ENCODE results near the gene POLR3K.
"Not testable (repeated sequence)": the region's sequence is repeated elsewhere in the genome, so short reads cannot be mapped to it uniquely, and the experiment has no call there.

The POLR3K gene

DNA sequence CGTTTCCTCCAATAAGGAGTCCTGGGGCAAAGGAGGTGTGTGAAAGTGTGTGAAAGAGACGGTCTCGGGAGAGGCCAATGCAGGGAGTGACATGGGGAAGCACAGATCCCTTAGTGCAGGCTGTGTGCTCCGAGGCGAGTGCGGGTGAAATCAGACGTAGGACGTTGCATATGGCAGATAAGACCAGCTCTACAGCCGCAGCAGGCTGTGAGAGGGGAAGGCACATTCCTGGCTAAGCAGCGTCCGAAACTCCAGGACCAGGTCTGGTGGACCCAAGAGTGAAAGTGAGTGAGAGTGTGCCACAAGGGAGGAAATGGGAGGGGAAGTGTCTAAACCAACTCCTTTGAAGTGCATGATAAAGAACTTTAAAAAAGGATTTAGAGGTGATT lies 11.3 kb downstream of the POLR3K start:
- DNase-seq: no peak

DNA sequence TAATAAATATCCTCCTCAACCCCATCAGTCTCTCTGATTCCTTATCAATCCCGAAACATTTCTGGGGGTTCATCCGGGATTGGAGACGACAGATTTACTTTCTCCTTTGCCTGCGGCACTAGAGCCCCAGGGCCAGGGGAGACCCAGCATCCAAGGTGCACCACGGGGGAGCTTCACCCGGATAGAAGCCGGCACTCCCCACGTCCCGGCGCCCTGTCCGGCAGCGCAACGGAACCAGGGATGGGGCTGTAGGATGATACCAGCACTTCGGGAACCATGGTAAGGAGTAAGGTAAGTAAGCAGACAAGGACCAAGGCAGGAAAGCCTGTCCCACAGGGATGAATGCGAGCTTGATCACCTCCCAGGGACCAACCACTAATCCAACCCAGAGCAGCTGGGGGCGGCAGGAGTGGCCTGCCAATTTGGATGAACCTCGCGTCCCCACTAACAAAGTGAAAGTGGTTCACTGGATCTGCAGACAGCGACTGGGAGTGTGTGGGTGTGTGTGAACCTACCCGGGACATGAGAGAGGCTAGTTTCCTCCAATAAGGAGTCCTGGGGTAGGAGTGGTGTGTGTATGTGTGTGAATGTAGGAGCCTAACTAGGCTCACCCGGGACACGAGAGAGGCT lies 11.9 kb downstream of the POLR3K start:
- DNase-seq: no peak

DNA sequence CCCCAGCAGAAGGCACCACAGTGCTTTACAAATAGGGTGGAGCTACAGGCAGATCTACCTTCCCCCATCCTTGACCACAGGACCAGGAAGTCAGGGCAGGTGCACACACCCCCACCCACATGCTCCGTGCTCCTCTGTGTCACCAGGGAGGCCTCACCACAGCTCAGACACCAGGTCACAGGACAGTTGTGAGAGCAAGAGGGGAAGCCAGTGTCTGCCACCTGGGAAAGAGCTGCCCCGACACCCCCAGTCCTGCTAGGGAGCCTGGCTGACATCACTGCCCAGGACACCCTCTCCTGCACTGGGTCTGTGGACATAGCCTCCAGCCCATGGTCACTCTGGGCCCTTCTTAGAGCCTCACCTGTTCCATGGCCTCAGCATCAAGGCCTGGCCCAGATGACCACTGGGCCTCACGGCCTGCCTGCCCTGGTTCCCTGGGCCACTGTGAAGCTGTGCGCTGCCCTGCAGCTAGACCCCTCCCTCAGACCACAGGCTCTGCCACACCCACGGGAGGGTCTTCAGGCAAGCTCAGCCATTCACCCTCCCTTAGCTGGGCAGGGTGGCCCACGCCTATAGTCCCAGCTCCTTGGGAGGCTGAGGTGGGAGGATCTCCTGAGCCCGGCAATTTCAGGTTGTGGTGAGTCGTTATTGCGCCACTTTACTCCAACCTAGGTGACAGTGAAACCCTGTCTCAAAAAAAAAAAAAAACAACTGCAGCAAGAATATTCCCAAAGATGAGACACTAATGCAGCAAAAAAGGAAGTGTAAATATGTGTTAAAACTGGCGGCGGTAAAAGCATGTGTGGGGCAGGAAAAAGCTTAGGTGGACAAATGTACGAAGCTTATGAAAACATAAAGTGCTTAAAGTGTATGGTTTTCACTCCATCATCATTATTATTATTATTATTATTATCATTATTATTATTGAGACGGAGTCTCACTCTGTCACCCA lies 14.2 kb downstream of the POLR3K start:
- peak; percentile 61 for DNase-seq

DNA sequence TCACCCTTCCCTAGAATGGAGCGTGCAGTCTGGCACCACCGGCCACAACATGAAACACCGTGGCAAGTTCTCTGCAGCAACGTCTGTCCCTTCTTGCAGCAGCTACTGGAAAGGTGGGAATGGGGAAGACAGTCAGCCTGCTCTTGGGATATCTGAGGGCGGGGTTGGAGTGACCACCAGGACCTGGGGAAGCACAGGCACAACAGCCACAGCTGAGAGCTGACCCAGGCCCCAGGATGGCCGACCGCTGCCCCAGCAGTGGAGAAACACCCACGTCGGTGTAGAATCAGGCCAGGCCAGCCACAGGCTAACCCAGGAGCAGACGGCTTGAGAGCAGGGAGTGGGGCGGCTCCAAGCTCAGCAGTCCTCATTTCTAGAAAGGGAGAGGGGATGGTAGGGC lies 15.2 kb downstream of the POLR3K start:
- DNase-seq: not testable (repeated sequence)

DNA sequence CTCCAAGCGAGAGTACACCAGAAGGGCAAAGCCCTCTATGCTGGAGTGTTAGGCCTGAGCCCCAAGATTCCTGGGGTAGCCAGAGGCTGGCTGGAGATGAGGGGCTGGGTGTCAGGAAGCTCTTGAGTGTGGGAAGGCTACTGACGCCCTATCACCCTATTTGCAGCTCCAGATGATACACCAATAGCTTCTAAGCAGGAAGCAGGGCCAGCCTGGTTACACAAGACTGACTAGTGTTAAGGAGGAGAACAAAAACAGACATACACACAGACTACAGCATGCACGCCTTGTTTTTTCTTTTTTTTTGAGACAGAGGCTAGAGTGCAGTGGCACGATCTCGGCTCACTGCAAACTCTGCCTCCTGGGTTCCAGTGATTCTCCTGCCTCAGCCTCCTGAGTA lies 15.9 kb downstream of the POLR3K start:
- DNase-seq: no peak

DNA sequence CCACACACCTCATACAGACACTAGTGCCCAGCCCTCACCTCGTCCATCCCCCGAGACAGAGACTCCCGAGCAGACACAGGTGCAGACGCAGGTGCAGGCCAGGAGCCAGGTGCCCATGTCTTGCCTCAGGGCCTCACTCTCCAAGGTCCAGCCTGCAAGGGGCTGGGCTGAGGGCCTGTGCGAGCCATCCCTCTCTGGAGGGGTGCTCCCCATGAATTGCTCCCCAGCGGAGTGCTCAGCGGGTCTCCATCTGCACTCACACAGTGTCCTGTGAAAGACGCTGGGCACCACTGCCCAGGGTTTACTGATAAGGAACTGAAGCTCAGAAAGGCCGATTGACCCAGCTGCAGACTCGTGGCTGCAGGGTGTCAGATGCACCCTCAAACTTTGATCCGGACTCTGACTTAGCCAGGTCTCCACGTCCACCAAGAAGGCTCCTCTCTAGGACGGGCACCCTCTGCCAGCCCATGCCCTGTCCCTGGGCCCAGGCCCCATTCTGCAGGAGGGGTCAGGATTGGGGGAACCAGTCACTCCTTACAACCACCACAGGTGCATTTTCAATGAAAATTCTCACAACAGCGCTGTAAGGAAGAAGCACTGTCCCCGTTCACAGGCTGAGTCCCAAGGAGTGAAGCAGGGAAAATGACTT lies 16.9 kb downstream of the POLR3K start:
- no peak for DNase-seq

DNA sequence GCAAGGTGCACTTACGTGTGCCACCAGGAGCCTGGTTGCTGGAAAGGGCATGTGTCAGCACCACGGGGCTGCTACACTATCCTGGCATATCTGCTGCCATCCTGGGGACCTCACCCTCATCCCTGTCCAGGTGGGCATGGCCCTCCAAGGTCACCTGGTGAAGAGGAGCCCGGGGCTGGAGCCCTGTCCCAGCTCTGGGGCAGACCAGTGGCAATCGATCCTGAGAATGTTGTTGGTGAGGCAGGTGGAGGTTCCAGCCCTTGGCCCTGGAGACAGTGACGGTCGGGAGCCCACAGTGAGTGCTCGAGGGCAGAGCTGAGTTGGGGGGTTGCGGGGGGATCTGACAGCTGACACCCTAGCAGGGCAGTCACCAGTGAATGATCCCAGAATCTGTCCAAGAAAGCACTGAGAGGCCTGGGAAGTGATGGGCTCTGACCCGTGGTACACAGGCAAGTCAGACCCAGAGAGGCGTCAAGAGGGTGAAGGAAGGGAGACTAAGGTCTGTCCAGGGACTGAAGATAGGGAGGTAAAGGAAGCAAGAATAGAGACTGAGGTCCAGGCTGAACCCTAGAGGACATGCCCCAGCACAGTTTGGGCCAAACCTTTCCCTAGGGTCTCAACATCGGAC lies 17.6 kb downstream of the POLR3K start:
- no peak for DNase-seq

DNA sequence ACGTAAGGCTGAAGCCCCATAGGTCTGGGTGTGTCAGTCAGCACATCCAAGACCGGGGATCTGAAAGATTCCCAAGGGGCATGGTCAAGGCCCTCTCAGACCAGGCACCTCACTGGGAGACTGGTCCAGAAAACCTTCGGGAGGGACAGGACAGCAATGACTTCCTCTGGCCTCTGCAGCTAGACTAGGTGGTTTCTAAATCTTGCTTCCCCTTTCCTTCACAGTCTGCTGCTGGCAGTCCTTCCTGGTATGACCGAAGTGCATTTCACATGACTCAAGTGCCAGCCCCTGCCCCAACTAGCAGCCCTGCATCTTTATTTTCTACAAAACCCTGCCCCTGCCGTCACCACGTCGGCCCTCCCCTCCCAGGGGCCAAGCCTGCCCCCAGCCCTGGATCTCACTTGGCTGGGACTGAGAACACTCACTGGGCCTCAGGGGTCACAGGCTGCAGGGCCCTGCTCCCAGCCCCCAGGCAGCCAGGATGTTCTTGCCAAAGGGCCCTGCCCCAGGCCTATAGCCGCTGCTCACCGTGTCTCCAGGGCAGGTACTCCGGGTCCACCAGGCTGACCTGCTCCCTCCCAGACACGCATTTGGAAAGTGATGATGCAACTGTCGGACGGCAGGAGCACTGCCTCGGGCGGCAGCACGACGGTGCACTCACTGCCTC lies 18.3 kb downstream of the POLR3K start:
- DNase-seq: no peak

DNA sequence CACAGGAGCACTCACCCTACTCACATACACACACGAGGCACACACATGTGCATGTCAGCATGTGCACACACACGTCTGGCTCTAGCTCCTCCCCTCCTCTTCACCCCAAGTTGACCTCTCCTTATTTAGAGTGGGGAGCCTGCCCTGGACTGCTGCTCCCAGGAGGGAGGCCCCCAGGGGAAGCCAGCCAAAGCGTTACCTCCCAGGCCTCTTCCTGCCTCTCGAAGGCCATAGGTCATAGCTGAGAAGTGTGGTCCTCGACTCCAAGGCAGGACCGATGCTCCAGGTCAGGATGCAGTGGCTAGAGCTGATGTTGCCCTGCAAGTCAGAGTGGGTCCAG lies 18.8 kb downstream of the POLR3K start:
- DNase-seq: no peak

DNA sequence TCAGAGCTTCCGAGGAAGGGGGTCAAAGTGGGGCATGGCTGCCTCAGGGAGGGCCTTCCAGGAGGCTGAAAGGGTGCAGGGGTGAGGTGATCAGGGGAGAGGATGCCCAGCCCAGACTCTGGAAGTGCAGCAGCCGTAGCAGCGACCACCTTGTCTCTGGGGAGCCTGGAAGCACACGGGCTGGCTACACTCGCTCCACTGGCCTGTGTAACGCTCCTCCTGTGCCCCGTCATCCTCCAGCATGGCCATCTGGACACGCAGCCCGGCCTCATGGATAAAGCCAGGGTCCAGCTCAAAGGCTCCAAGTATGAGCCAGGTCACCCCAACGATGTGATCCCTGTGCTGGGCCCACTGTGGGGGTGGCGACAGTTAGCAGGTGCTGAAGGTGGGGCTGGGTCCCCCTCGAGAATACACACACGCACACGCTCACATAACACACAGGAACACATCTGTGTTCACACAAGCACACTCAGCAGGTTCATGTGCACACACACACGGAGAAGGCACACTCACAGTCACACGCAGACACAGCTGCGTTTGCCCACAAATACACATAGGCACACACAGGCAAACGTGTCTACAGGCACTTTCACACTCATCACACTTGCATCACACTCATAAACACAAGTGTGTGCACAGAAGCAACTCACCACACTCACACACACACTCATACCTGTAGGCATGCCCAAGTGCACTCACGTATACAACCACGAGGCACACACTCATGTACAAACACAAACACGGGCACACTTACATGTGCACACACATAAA lies 19.3 kb downstream of the POLR3K start:
- no peak for DNase-seq

DNA sequence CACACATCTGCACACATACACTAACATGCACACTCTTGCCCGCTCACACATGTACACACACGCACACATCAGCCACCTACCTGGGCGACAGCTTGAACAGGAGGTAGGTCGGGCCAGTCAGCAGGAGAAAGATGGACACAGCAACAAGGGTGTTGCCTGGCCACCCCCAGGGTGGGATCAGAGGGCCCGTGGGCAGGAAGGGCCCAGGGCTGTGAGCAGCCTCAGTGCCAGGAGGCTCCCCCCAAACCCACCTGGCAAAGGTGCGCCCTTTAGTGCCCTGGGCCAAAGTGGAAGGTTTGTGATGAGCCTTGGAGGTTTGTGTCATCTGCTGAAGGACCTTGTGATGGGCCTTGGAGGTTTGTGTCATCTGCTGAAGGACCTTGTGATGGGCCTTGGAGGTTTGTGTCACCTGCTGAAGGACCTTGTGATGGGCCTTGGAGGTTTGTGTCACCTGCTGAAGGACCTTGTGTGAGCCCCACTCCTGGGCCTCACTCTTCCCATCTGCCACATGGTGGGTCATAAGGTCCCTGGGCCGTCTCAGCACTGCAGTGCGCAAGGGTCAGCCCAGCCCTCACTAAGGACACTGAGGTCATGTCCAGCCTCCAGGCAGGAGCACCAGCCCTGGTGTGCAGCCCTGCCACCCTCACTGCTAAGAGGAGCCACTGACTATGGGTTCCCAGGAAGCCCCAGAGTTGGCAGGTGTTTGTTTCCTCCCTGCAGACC lies 20.1 kb downstream of the POLR3K start:
- not testable (repeated sequence) for DNase-seq

DNA sequence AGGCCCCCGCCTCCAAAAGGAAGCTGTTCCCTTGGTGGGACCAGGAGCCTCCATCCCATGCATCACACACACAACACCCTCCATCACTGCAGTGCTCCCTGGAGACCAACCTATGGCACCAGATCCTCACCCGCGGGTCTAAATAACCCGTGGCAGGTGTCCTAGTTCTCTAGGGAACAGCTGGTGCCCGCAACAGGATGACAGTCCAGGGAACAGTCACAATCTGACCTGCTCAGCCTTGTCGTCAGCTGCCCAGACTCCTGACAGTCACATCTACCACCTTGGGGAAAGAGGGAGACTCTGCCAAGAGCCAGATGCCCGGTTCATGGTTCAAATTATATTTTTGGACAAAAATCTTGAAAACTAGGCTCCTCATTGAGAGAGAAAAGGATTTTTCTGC lies 22.8 kb downstream of the POLR3K start:
- not testable (repeated sequence) for DNase-seq

DNA sequence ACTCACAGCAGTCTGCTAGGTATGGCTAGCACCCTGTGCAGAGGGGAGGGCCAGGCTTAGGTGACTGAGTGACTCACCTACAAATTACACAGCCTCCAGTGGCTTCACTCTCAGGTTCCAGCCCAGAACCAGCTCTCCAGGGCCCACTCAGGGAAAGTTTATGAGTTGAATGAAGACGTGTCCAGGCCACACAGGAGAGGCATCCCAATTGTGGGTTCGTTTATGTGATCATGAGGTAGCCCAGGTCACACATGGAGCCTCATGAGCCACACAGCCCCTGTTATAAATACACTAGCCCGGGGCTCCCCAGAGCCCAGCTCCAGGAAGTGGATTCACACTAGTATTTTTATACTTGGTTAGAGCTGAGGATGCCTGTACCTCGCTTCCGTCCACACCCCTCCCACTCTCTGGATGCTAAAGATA lies 27.5 kb downstream of the POLR3K start:
- DNase-seq: not testable (repeated sequence)

DNA sequence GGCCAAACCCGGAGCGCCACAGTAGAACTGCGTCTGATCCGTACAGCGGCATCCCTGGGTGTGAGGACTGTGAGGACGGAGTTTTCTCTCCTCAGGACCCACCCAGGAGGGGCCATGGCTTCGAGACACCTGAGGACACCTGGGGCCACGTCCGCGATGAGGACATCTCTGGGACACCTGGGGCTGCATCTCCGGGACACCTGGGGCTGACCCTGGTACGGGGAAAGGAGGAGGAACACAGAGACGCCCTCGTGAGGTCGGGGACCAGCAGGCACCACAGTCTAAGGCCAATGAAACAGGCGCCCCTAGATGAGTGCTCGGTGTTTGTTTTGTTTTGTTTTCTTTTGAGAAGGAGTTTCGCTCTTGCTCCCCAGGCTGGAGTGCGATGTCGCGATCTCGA lies 29.3 kb downstream of the POLR3K start:
- not testable (repeated sequence) for DNase-seq

DNA sequence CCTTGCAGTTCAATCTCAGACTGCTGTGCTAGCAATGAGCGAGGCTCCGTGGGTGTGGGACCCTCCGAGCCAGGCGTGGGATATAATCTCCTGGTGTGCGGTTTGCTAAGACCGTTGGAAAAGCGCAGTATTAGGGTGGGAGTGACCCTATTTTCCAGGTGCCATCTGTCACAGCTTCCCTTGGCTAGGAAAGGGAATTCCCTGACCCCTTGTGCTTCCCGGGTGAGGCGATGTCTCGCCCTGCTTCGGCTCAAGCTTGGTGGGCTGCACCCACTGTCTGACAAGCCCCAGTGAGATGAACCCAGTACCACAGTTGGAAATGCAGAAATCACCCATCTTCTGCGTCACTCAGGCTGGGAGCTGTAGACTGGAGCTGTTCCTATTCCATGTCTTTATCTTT lies 32.5 kb downstream of the POLR3K start:
- not testable (repeated sequence) for DNase-seq

DNA sequence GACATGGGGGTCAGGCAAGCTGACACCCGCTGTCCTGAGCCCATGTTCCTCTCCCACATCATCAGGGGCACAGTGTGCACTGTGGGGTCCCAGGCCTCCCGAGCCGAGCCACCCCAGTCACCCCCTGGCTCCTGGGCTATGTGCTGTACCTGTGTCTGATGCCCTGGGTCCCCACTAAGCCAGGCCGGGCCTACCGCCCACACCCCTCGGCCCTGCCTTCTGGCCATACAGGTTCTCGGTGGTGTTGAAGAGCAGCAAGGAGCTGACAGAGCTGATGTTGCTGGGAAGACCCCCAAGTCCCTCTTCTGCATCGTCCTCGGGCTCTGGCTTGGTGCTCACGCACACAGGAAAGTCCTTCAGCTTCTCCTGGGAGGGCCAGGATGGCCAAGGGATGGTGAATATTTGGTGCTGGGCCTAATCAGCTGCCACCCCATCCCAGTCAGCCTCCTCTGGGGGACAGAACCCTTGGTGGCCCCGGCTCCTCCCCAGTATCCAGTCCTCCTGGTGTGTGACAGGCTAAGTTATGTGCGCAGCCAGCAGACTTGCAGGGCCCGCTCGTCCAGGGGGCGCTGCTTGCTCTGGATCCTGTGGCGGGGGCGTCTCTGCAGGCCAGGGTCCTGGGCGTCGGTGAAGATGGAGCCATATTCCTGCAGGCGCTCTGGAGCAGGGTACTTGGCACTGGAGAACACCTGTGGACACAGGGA lies 36.2 kb downstream of the POLR3K start:
- not testable (repeated sequence) for DNase-seq

DNA sequence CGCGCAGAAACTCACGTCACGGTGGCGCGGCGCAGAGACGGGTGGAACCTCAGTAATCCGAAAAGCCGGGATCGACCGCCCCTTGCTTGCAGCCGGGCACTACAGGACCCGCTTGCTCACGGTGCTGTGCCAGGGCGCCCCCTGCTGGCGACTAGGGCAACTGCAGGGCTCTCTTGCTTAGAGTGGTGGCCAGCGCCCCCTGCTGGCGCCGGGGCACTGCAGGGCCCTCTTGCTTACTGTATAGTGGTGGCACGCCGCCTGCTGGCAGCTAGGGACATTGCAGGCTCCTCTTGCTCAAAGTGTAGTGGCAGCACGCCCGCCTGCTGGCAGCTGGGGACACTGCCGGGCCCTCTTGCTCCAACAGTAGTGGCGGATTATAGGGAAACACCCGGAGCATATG lies 42.6 kb downstream of the POLR3K start:
- DNase-seq: peak; percentile 97

DNA sequence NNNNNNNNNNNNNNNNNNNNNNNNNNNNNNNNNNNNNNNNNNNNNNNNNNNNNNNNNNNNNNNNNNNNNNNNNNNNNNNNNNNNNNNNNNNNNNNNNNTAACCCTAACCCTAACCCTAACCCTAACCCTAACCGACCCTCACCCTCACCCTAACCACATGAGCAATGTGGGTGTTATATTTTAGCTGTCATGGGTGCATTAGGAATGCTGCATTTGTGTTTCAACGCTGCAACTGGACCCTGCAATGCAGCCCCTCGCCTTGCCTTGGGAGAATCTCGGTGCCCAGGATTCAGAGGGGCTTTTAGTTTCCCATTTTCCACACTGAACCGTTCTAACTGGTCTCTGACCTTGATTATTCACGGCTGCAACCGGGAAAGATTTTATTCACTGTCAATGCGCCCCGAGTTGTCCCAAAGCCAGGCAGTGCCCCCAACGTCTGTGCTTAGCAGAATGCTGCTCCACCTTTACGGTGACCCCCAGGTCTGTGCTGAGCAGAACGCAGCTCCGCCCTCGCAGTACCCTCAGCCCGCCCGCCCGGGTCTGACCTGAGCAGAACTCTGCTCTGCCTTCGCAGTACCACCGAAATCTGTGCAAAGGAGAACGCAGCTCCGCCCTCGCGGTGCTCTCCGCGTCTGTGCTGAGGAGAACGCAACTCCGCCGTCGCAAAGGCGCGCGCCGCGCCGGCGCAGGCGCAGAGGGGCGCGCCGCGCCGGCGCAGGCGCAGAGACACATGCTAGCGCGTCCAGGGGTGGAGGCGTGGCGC lies 43.3 kb downstream of the POLR3K start:
- peak; percentile 27 for DNase-seq
